GF-D8 (cell line): Measurements from ENCODE around the gene FXYD2.

Source experiments
- DNase-seq: peaks from one replicate; lab custom pipeline; 2025; lab: John Stamatoyannopoulos, UW

The FXYD2 gene

DNA sequence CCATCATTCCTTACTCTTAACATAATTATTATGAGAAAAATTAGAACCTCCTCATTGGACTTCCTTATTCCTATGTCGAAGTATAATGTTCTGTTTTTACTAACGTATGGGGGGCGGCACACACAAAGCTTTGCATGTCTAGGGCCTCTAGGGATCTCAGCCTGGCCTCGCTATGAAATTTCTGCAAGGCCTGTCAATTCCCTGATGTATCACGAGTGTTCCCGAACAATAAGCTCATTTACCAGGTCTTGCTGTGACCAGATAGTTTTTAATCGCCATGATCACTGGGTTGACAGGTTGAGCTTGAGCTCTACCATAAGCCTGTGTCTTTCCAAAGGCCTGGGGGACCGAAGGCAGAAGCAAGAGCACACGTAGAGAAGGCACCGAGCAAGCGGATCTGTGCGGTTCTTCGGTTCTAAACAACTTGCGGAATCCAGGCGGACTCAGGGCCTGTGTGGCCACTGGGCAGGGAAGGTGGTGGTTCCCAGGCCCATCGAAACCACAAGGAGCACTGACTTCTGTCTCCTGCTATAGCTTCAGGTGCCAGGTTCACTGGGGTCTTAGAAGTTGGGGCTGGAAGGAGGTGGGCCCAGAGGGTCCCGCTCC lies 10.4 kb upstream of the FXYD2 start:
- no peak for DNase-seq

DNA sequence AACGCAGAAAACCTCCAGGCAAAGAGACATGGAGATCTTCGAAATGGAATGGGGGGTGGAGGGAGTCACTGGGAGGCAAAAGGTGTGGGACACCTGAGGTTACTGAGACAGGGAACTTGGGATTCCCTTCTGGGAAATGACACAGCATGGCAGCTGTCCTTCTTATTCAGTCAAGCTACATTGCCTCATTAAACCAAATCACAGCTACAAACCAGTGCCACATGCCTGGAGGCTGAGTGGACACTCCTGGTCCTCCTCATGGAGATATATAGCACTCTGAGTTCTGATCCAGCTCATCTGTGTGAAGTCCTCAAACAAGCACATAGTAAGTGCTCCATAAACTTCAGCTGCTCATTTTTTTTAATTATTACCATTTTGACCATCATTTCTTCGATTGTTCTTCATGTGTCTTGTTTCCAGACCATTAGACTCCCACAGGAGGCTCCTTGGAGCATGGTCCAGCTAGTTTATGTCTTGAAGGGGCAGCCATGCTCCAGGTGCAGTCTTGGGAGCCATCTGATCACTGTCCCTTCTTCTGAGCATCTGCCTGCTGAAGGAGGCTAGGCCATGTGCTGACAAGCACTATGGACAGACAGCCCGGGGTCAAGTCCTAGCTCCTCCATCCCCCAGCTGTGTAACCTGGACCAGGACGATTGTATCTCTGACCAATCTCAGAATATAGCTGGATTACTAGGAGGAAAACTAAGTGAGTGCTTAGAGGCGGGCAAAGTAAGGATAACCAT lies 9.7 kb upstream of the FXYD2 start:
- no peak for DNase-seq

DNA sequence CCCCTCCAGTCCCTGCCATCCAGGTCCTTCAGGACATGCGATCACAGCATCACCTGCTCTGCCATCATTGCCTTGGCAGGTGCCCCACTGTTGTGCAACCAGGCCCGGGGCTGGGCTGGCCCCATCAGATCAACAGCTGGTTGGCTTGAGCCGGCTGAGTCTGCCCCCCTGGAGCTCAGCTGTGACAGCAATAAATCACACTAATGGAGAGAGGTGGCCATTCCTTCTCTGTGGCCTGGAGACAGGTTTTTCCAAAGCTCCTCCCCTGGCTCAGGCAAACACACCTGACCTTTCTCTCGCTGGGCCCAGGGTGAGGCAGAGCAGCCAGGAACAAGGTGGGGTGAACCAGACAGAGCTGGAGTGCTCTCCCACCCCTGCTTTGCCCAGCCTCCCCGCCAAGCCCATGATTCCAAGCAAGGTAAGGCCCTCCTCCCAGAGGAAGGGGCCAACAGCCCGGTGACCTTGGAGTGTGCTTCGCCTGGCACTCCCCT lies 8.9 kb upstream of the FXYD2 start:
- no peak for DNase-seq

DNA sequence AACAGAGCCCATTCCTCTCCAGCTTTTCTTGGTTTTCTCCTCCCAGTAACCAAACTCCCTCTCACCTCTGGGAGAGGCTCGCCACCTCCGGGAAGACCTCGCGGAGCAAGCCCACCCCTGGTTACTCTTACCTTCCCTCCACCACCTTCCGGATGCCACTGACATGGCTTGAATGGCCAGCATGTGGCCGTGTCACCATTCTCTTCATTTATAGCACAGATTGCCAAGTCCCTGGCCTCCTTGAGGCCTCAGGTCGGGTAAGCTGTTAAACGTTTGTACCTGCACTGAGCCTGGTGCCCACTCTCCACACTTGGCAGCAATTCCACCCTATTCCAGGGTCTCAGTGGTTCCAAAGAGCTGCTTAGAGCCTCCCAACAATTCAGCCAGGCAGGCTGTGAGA lies 8.0 kb upstream of the FXYD2 start:
- no peak for DNase-seq

DNA sequence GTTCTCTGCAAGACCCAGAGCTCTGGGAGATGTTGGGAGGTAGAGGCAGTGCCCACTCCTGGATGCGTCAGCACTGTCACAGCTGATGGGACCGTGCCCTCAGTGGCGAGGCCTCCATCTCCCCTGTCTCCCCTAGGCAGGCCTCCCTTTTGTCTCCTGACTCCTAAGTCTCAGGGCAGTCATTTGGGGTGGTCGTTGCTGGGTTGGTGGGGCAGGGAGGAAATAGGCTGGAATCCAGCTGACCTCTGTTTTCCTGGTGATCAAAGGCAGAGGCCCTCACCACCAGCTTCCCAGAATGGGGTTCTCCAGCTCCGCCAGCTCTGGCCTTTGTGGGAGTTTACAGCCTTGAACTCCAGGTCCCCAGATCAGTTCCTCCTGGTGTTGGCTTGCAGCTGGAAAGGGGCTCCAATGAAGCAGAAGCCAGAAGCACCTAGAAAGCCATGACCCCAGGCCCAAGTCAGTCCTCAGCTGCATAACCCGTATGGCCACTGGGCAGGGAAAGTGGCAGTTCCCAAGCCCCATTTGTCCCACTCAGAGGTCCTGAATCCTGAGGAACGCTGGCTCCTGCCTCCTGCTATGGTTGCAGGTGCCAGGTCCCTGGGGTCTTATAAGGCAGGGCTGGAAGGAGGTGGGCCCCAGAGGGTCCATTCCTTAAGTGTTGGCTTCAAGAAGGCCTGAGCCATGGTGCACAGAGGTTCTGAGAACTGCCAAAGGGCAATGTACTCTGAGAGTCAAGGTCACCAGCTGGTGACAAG lies 7.3 kb upstream of the FXYD2 start:
- no peak for DNase-seq

DNA sequence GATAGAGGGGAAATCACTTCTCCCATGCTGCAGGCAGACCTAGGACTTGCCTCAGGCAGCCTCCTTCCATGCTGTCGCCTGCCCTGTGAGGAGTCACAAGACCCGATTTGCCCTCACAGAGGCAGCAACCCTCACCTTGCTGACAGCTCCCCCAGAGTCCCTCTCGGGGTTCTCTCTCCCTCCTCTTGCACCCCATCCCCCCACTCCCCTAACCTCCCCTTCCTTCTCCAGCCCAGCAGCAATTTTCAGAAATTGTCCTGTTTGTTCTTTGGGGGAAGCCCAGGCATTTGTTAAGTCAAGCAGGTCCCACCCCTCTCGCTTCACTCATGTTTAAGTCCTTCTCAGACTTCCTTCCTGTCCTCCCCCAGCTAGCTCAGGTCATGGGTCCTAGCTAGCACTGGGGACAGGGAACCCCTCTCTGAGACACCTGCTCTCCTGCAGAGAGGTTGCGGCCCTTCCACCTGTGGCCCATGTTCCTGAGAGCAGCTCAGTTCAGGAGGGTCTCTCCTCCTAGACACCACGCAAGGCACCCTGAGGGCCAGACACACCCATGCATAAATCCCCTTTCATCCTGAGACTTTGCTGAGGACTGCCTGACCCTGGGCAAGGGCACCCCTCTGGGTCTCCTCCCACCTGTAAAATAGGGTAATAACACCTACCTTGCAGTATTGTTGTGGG lies 6.3 kb upstream of the FXYD2 start:
- DNase-seq: no peak

DNA sequence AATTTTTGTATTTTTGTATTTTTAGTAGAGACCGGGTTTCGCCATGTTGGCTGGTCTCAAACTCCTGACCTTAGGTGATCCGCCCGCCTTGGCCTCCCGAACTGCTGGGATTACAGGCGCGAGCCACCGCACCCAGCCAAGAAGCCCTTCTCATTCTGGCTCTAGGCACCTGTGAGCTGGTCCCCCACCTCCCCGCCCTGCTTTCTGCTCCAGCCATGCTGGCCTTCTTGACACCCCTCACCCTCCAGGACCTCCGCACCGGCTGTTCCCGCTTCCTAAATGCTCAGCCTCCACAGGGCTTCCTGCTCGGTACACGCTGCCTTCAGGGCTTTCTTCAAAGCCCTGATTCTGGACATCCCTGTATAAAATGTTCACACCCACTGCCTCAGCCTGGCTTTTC lies 5.5 kb upstream of the FXYD2 start:
- DNase-seq: no peak

DNA sequence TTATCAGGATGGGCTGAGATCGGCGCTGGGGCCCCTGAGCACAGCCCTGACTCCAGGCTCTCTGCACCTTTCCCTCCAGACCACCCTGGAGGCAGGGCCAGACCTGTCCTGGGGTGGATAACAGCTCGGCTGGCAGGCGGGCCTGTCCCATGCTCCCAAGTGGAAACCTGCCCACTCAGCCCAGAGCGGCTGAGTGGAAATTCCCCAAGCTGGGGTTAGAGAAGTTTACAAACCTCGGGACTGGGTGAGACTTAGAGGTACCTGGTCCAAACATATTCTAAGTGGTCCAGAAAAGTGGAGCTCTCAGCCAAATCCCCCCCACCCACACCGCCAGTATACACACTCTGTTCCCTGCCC lies 4.8 kb upstream of the FXYD2 start:
- no peak for DNase-seq

DNA sequence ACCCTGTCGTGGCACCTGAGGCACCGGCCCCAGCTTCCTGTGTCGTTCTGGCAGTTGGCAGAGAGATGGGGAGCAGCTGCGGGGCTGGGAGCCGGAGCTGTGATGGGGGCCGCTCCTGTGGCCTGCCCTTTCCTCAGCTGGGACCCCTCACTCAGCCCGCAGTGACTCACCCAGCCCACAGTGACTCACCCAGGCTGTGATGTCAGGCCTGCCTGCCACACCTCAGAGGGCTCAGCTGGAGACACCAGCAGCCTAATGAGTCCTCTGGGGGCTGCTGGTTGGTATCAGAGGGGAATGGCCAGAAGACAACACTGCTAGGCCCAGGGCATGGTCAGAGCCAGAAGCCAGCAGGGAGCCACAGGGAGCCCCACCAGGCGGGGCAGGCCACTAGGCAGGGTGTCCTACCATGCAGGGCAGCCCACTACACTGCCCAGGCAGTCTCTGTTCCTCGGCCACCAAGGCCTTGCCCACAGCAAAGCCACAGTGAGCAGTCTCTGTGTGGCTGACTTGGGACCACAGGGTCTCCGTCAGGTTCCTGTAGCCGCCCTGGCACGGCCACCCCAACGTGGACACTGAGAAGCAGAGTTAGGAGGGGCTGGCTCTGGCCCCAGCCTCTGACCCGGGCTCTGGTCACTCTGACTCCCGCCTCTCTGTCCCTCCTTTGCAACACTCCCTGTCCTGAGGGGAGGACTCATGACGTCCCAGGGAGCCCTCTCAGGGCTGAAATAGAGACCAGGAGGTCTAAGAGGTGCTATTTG lies 4.2 kb upstream of the FXYD2 start:
- DNase-seq: no peak

DNA sequence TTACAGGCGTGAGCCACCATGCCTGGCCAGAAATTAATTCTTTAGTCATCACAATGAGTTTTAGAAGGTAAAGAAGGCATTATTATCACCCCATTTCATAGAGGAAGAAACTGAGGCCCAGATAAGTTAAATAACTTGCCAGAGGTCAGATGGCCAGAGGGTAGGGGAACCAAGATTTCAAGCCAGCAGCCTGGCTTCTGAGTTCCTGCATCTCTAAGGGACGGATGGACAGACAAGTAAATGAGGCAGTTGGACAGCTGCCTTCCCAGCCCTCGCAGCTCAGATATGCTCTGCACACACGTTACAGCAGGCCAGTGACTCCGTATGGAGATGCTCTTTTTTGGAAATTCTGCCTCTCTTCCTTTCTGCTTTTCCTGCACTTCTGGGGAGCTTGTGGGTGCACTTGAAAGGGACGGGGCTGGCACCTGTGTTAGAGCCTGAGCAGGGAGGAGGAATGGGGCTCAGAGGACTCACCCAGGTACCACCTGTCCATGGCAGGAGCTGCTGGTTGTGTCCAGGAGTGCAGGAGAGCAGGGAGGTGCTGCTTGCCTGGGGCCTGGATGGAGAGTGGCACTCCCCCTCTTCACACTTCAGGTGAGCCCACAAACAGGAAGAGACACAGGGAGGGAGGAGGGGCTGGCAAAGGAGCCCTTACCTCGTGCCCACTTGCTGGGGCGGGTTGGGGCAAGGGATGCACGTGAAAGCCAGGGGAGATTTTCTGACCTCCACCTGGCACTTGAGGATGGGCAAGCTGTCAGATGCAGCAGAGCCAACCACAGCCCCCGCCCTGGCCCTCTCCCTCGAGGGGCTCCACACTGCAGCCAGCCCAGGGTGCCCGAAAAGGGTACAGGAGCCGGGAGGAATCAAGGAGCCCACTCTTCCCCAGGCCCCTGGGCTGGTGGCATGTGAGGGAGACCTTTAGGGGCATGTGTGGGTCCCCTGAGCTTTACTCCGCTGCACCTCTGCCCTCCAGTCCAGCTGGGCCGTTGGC lies 3.3 kb upstream of the FXYD2 start:
- no peak for DNase-seq

DNA sequence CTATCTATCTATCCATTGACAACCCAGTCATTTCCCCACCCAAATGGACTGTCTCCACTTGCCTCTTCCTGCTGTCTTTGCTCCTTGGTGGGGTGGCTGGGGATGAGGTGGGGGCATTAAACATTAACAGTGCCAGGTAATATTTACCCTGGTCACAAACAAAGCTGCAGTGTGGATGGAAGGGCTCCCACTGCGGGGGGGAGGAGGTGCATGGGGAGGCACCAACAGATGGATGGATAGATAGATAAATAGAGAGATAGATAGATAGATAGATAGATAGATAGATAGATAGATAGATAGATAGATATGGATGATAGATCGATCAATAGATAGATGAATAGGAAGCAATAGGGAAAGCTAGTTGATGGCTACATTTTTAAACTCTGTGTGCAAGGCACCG lies 2.3 kb upstream of the FXYD2 start:
- no peak for DNase-seq

DNA sequence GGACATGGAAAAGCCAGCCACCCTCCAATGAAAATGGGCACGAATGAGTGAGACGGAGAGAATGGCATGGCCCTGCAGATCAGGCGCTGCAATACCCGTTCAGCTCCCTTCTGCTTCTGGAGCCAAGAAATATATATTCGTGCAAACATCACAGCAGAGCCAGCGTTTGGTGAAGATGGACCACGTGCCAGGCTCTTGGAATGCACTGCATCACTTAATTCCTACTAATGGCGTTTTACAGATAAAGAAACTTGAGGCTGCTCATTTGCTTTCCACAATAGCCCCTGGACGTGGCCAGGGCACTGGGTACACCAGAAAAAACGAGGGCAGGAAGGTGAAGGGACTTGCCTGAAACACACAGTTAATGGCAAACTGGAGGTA lies 1.6 kb upstream of the FXYD2 start:
- DNase-seq: no peak

DNA sequence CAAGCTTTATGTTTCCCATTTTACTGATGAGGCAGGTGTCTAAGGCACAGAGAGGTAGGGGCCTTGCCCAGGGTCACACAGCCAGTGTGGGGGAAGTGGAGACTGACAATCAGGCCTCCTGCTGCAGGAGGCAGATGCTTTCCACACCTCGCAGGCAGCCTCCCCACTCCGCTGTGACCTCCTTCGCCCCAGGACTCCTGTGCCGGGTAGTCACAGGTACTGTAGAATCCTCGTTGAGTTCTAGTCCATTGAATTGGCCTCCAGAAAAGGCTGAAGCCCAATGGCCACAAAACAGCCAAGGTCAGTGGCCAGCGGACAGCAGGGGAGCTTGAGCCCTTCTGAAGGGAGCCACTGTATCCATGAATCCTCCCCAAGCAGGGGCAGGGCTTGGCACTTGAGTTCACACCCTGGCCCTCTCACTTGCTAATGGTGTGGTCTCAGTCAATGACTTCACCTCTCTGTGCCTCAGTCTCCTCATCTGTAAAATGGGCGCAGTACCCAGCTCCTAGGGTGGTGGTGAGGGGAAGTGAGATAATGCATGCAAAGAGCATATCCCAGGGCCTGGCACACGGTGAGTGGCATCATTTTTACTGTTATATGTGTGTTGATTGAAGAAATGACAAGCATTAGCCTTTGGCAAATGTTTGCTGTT lies 1.1 kb upstream of the FXYD2 start:
- no peak for DNase-seq

DNA sequence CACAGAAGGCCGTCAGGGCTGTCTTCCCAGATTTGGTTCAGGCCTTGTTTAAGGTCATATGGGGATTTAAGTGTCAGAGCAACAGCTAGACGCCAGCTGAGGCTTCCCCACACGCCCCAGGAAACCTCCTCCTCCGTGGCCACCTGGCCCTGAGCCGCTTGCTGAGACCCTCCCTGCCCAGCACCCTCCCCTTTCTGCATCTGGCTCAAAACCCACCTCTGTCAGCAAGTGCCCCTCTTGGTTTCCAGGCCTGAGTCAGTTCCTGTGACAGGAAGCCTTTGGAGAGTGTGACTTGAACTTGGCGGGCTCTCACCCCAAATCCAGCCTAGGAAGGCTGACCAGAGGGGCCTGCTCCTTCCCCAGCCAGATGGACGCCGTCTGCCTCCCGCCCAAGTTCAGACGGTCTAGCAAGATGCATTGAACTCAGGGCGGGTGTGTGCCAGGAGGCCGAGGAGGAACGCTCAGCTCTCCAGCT lies 561 bp downstream of the FXYD2 start:
- DNase-seq: no peak

DNA sequence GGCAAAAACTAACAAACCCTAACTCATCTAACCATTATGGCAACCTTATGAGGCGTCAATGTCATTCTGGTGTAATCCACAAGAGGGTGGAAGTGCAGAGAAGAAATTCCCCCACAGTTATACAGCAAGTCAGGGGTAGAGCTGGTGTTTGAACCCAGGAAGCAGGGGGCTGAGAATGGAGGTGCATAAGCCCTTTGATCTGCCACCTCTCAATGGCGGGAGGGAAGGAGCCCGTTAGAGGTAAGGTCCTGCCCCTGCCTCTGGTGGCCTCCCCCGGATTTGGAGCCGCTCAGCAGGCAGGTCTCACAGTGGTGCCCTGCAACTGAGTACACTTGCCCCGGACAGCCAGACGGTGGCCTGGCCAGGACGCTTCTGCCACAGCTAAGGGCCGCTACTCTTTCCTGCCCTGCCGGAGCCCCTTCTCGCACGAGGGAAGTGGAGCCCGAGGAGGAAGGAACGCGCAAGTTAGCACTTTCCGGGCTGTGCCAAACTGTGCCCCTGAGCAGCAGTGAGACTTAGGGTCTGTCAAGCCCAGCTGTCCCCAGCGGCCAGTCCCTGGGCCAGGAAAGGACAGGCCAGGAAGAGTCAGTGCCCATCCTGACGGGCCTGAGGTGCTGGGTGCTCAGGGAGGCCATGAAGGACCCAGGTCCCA lies 1.1 kb downstream of the FXYD2 start:
- DNase-seq: peak; percentile 50

DNA sequence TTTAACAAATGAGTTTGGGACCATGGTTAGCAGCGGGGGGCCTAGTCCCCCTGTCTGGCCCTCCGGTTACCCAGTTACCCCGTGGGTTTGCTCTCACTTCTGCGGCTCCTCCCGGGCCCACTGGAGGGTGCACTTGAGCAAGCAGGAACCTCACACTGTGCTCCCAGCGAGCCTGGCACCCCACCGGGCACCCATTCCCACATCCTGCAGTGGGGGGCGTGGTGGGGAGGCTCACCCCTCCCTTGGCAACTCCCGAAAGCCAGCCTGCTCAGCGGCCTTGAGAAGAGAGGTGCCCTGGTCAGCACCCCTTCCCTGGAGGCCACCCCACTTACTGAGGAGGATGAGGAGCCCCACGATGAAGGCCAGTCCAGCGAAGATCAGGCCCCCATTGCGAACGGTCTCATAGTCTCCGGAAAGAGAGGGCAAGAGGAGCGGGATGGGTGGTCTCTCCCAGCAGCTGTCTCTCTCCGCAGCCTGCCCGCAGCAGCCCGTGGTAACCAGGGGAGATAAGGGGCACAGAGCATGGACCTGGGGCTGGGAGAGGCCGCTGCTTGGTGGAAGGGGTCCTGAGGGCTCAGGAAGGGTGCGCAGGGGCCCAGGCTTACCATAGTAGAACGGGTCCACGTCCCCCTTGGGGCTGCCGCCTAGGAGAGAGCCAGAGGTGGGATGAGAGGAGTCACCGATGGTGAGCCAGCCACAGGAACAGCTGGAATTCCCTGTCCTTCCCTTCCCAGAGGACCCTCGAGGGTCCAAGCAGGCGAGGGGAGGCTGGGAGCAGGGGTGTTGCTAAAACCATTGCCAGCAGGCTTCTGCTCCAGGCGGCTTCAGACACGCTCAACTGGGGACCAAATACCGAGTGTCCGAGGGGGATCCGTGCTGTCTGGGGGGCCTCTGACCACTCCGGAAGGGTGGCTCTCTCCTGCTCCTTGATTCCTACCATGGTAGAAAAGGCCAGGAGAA lies 2.2 kb downstream of the FXYD2 start:
- DNase-seq: no peak

DNA sequence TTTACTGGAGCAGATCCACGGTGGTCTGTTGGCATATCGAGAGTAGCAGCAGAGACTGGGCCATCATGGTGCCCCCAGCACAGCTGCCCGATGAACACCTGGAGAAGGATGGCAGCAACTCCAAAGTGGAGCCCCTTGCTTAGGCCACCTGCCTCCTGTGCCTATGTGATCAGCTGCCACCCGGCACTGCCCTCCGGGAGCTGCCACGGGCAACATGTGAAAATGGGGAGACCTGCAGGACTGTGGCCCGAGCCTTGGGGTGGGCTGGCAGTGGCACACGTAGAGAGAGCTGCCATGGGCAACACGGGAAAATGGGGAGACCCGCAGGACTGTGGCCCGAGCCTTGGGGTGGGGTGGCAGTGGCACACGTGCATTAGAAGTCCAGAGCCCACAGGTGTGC lies 3.1 kb downstream of the FXYD2 start:
- no peak for DNase-seq

DNA sequence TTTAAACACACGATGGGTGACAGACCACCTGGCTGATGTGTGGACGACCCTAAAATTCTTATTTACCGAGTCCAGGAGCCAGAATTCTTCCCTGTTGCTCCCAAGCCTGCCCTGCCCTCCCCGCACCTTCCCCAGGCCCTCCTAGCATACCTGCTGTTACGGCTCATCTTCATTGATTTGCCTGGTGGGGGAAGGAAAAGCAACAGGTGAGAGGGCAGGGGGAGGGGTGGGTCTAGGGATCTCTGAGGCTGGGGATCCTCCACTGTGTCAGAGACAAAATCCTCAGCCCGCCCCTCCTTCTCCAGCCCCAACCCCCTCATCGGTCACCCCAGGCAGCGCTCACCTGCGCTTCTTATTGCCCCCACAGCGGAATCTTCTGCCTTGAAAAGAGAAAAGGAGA lies 4.0 kb downstream of the FXYD2 start:
- no peak for DNase-seq
